T-cell (primary cell): Measurements from ENCODE around the gene KRT77. TPM values are rescaled to one million over a fixed set of nuclear protein-coding genes. Genes with fewer than 3 reads are reported as not detected.

ENCODE experiments used
- ATAC-seq, 4 experiments: fragments of 200-7000 bp in 3 of 4; fragments of 150-1000 bp in 1 of 4; cut with Tn5 transposase; replicated peaks in 1 of 4; 1 replicate in 3 of 4; 2 replicates in 1 of 4; pipeline ENCODE4 v1.10.0; 2021; ENCODE audit warnings: moderate library complexity in 3 of 4, mild to moderate bottlenecking in 2 of 4, moderate number of reproducible peaks in 1 of 4
- CTCF ChIA-PET, 2 donors: fragments of 300-600 bp; sonication (Branson Sonifier 250); formaldehyde crosslinking; loops; one replicate each; lab custom pipeline; 2022; ENCODE audit warnings: antibody characterized with exemption in 2 of 2; lab: Charles Lee
- POLR2A ChIA-PET, 2 donors: fragments of 300-600 bp; sonication (Branson Sonifier 250); formaldehyde crosslinking; loops; one replicate each; lab custom pipeline; 2022; ENCODE audit warnings: antibody characterized with exemption in 2 of 2; lab: Charles Lee
- DNase-seq, 35 experiments: peaks; one replicate each; pipeline versions ENCODE4 v3.0.0 to v3.0.0-alpha.2; 2013 to 2023
- H3K27ac ChIP-seq: one replicate; pipeline ENCODE4 v1.5.1; 2013; ENCODE audit warnings: low read length
- H3K27me3 ChIP-seq, 2 experiments: replicated peaks in 1 of 2; 1 replicate in 1 of 2; 2 replicates in 1 of 2; pipeline versions ENCODE4 v1.6.1 to v1.7.0; 2013; ENCODE audit warnings: low read length in 1 of 2, mixed read lengths in 1 of 2; ENCODE audit not compliant: control insufficient read depth in 2 of 2, insufficient read depth in 2 of 2; ENCODE audit errors: extremely low read depth in 1 of 2
- H3K36me3 ChIP-seq, 2 donors: 1 replicate in 1 of 2; 2 replicates in 1 of 2; pipeline versions ENCODE4 v1.6.1 to v1.7.0; 2013; ENCODE audit warnings: low read length in 1 of 2; ENCODE audit not compliant: control insufficient read depth in 2 of 2, insufficient read depth in 1 of 2; ENCODE audit errors: extremely low read depth in 1 of 2
- H3K4me1 ChIP-seq, 2 experiments: 1 replicate in 1 of 2; 2 replicates in 1 of 2; pipeline versions ENCODE4 v1.6.1 to v1.7.0; 2013; ENCODE audit warnings: low read length in 2 of 2, mixed read lengths in 1 of 2; ENCODE audit not compliant: insufficient read depth in 2 of 2, control insufficient read depth in 1 of 2; ENCODE audit errors: extremely low read depth in 1 of 2
- H3K4me3 ChIP-seq, 2 donors: 1 replicate in 1 of 2; 2 replicates in 1 of 2; pipeline versions ENCODE4 v1.5.1 to v1.7.0; 2013; ENCODE audit warnings: mild to moderate bottlenecking in 2 of 2, low read length in 1 of 2, moderate library complexity in 1 of 2; ENCODE audit not compliant: control insufficient read depth in 1 of 2; ENCODE audit errors: extremely low read depth in 1 of 2
- H3K9me3 ChIP-seq: 2 replicates; pipeline ENCODE4 v1.7.0; 2013
- H3K27ac Mint-ChIP-seq, 2 donors: one replicate each; pipeline ENCODE4 v1.8.0; 2020 to 2021; ENCODE audit warnings: mild to moderate bottlenecking in 2 of 2, mixed read lengths in 2 of 2
- H3K27me3 Mint-ChIP-seq, 2 donors: one replicate each; pipeline ENCODE4 v1.8.0; 2021 to 2022; ENCODE audit warnings: mixed read lengths in 2 of 2
- H3K36me3 Mint-ChIP-seq: one replicate; pipeline ENCODE4 v1.8.0; 2021; ENCODE audit warnings: mixed read lengths
- H3K4me1 Mint-ChIP-seq, 3 donors: one replicate each; pipeline ENCODE4 v1.8.0; 2020 to 2022; ENCODE audit warnings: mixed read lengths in 3 of 3, mild to moderate bottlenecking in 1 of 3
- H3K4me3 Mint-ChIP-seq, 3 donors: one replicate each; pipeline ENCODE4 v1.8.0; 2020 to 2022; ENCODE audit warnings: mild to moderate bottlenecking in 3 of 3, mixed read lengths in 3 of 3, moderate library complexity in 3 of 3
- H3K9me3 Mint-ChIP-seq, 3 donors: one replicate each; pipeline ENCODE4 v1.8.0; 2020 to 2022; ENCODE audit warnings: mixed read lengths in 3 of 3
- WGBS: methylation state at CpG from one replicate; pipeline ENCODE4 v1.1.5; 2013; ENCODE audit warnings: missing lambda C conversion rate; ENCODE audit not compliant: insufficient coverage; 5-methylcytosine and 5-hydroxymethylcytosine counted together
- total RNA-seq, 35 experiments: library from RNA in 6 of 35; stranded (reverse) in 6 of 35; fragments of 120-200 nt in 1 of 35; gene quantifications; one replicate each; pipeline versions ENCODE4 v1.2.1 to v1.2.4 and lab custom pipeline; 2013 to 2026

The KRT77 gene
- total RNA-seq, 5 donors from 2014 or later (not counting 1 experiment from before 2014, with no cell fraction given) = not detected

DNA sequence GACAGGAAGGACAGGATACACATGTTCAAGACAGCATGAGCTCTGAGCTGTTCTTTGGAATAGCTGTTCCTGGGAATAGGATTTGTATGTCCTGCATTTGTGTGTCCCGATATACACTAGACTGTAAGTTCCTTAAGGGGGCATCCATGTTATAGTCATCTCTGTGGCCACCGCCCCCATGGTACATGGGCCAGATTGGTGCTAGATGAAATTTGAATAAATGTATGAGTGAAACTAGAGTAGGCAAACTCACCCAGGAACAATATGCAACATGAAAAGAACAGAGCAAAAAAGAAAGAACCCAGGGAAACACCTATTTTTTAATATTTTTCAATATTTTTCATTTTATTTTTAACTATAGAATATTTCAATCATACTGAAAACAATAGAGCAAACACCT lies 25.1 kb upstream of the KRT77 start:
- ATAC-seq (no peak), DNase-seq (no peak)
- peaks cover 0 to 6% (median 0%) of the 10 kb centered on the region in 3 donors for H3K4me1 Mint-ChIP-seq
- Histone ChIP-seq H3K27me3 (peaks cover 0 to 28% of the 10 kb centered on the region in 2 experiments), H3K4me3 (no peak overlapping the region), H3K27ac (no peak overlapping the region), H3K36me3 (no peaks in the 10 kb centered on the region), H3K9me3 (no peaks in the 10 kb centered on the region), H3K4me1 (no peaks in the 10 kb centered on the region)
- H3K27ac Mint-ChIP-seq = no peak overlapping the region
- no peaks in the 10 kb centered on the region for H3K36me3 Mint-ChIP-seq
- H3K27me3 Mint-ChIP-seq = peaks cover 0 to 3% of the 10 kb centered on the region in 2 donors
- H3K9me3 Mint-ChIP-seq = no peaks in the 10 kb centered on the region
- H3K4me3 Mint-ChIP-seq = no peak overlapping the region
- ChIA-PET CTCF (interaction anchor here (1.2 kb wide), 2 partner anchors 15 to 145 kb away, joined by 3 read pairs; no protein-coding TSS in a partner anchor), POLR2A (no interaction called here)
- WGBS = 100% methylated on average over 1 of the region's 2 CpGs

DNA sequence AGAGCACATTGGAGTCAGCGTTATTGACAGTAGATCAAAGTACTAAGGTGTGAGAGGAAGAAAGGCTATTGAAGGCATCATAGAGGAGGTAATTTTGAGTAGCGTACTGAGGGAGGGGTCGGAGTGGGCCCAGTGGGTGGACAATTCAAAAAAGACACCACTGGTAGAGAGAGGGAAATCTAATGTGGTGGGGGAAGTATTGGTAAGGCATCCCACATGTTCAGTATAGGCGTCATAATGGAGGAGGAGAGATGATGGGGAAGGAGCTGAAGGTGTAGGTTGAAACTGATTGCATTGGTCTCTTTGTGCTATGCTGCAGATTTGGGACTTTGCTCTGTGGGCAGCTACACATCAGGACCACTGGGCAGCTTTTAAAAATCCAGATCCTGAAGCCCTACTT lies 23.7 kb upstream of the KRT77 start:
- H3K27me3 ChIP-seq = peaks cover 0 to 20% of the 10 kb centered on the region in 2 experiments
- H3K9me3 ChIP-seq = no peaks in the 10 kb centered on the region
- no peaks in the 10 kb centered on the region for H3K36me3 Mint-ChIP-seq
- H3K4me3 ChIP-seq = no peak overlapping the region
- no peak overlapping the region for H3K27ac Mint-ChIP-seq
- no peak overlapping the region for H3K27ac ChIP-seq
- DNase-seq (no peak), ATAC-seq (no peak)
- ChIA-PET POLR2A (no interaction called here), CTCF (no interaction called here)
- H3K9me3 Mint-ChIP-seq = no peaks in the 10 kb centered on the region
- H3K27me3 Mint-ChIP-seq = peaks cover 0 to 3% of the 10 kb centered on the region in 2 donors
- H3K4me1 Mint-ChIP-seq = peaks cover 0 to 6% (median 0%) of the 10 kb centered on the region in 3 donors
- no peak overlapping the region for H3K4me3 Mint-ChIP-seq
- no peaks in the 10 kb centered on the region for H3K4me1 ChIP-seq
- H3K36me3 ChIP-seq = no peaks in the 10 kb centered on the region
- 72% methylated on average over 4 of the region's 4 CpGs for WGBS

DNA sequence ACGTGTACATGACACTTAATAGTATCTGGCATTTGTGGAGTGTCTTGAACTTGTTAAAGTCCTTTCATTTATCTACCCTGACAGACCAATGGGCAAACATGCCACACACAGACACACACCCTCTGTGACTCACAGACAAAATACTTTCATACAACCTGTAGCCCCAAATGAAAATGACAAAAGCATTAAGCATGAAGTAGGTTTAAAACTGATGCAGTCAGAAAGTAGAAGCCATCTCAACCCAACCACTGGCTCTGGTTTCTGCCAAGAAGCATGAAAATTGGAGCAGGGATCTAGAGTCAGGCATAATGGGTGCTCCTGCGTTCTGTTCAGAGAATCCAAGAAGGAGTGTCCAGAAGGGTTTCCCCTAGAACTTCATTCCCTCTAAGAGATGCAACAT lies 23.1 kb upstream of the KRT77 start:
- no peak overlapping the region for H3K27ac Mint-ChIP-seq
- no peaks in the 10 kb centered on the region for H3K4me1 ChIP-seq
- DNase-seq = no peak
- ATAC-seq = no peak
- no CpG with 5 or more reads among the region's 2 CpGs for WGBS
- peaks cover 0 to 16% of the 10 kb centered on the region in 2 experiments for H3K27me3 ChIP-seq
- no peak overlapping the region for H3K27ac ChIP-seq
- H3K36me3 Mint-ChIP-seq = no peaks in the 10 kb centered on the region
- ChIA-PET POLR2A (no interaction called here), CTCF (no interaction called here)
- peaks cover 0 to 6% (median 0%) of the 10 kb centered on the region in 3 donors for H3K4me1 Mint-ChIP-seq
- no peaks in the 10 kb centered on the region for H3K9me3 ChIP-seq
- H3K9me3 Mint-ChIP-seq = no peaks in the 10 kb centered on the region
- no peak overlapping the region for H3K4me3 Mint-ChIP-seq
- H3K4me3 ChIP-seq = no peak overlapping the region
- peaks cover 0 to 3% of the 10 kb centered on the region in 2 donors for H3K27me3 Mint-ChIP-seq
- no peaks in the 10 kb centered on the region for H3K36me3 ChIP-seq

DNA sequence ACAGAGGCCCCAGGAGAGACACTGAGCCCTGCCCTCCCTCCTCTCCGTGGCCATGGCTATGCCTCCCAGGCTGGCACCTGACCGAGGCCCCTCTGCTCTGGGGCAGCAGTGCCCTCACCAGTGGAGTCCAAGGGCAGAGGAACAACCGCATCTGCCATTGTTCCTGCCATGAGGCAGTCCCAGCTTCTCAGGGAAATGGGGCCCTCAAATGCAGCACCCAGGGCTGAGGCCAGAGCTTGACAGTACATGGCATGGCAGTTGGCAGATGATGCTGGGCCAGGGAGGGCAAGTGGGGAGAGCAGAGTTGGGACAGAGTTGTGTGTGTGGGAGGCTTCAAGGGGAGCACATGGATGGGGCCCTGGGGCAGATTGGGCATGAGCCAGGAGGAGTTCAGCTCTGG lies 21.1 kb upstream of the KRT77 start:
- CTCF ChIA-PET = interaction anchor here in 1 of 2 donors (0.7 kb wide), 1 partner anchor 94 kb away, joined by 3 read pairs; no protein-coding TSS in a partner anchor
- H3K27me3 Mint-ChIP-seq = no peaks in the 10 kb centered on the region
- WGBS = 71% methylated on average over 3 of the region's 3 CpGs
- Histone ChIP-seq H3K27me3 (peaks cover 0 to 16% of the 10 kb centered on the region in 2 experiments), H3K27ac (no peak overlapping the region), H3K4me3 (no peak overlapping the region), H3K36me3 (no peaks in the 10 kb centered on the region), H3K4me1 (no peaks in the 10 kb centered on the region), H3K9me3 (no peaks in the 10 kb centered on the region)
- H3K9me3 Mint-ChIP-seq = no peaks in the 10 kb centered on the region
- no peak overlapping the region for H3K4me3 Mint-ChIP-seq
- H3K27ac Mint-ChIP-seq = no peak overlapping the region
- H3K36me3 Mint-ChIP-seq = no peaks in the 10 kb centered on the region
- no peaks in the 10 kb centered on the region for H3K4me1 Mint-ChIP-seq
- POLR2A ChIA-PET = no interaction called here
- DNase-seq = no peak
- no peak for ATAC-seq

DNA sequence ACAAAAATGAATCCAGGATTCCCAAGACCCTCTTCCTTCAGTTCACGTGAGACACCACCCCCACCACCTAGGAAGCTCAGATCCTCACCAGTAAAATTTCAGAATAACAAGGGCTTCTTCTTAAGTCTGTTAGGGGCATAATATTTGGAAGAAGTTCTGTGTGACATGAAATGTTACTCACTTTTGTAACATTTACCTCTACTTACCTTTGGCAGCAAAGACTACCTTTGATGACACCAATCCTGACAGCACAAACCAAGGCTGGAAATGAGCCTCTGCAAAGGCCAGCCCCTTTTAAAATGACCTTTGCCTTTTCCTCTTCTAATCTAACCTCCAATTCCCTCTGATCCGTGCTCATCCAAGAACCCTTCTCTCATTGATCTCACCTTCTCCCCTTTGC lies 19.4 kb upstream of the KRT77 start:
- no peak overlapping the region for H3K4me3 Mint-ChIP-seq
- 78% methylated on average over 1 of the region's 2 CpGs for WGBS
- no peaks in the 10 kb centered on the region for H3K4me1 ChIP-seq
- DNase-seq (no peak), ATAC-seq (no peak)
- no peak overlapping the region for H3K27ac Mint-ChIP-seq
- H3K4me3 ChIP-seq = no peak overlapping the region
- ChIA-PET POLR2A (no interaction called here), CTCF (interaction anchor here in 1 of 2 donors (0.5 kb wide), 1 partner anchor 120 kb away, joined by 3 read pairs; no protein-coding TSS in a partner anchor)
- no peaks in the 10 kb centered on the region for H3K27me3 Mint-ChIP-seq
- no peak overlapping the region for H3K27ac ChIP-seq
- H3K9me3 ChIP-seq = no peaks in the 10 kb centered on the region
- no peaks in the 10 kb centered on the region for H3K4me1 Mint-ChIP-seq
- H3K36me3 ChIP-seq = no peaks in the 10 kb centered on the region
- H3K9me3 Mint-ChIP-seq = no peaks in the 10 kb centered on the region
- peaks cover 0 to 22% of the 10 kb centered on the region in 2 experiments for H3K27me3 ChIP-seq
- no peaks in the 10 kb centered on the region for H3K36me3 Mint-ChIP-seq

DNA sequence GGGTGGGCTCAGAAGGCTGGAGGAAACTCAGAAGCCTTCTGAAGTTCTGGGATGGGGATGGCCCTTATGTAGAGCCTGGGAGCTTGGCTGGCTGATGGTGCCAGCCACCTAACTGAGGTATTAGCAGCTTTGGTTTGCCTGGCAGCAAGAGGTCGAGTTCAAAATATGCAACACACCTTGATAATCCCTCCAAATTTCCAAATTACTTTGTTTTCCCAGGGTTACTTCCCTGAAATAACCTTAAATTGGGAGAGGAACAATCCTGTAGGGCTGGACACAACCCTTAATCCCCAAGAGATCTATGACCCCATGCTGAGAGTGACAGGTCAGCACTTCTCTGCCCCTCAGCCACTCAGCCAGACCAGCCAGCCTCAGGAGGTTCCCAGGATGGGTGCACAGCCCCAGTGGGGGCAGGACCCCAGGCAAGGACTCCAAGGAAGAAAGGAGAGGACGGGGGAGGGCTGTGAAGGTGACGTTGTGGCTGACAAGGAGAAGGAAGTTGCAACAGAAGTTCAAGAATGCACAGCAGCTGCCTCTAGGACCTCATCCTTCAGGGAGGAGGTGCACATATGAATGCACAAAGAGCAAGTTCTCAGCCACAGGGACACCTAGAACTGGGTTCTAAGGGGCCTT lies 18.6 kb upstream of the KRT77 start:
- CTCF ChIA-PET = interaction anchor here in 1 of 2 donors (0.5 kb wide), 1 partner anchor 121 kb away, joined by 3 read pairs; no protein-coding TSS in a partner anchor
- Histone ChIP-seq H3K4me1 (no peaks in the 10 kb centered on the region), H3K27ac (no peak overlapping the region), H3K36me3 (no peaks in the 10 kb centered on the region), H3K27me3 (peaks cover 0 to 24% of the 10 kb centered on the region in 2 experiments), H3K4me3 (no peak overlapping the region), H3K9me3 (no peaks in the 10 kb centered on the region)
- Mint-ChIP-seq H3K4me3 (no peak overlapping the region), H3K27me3 (no peaks in the 10 kb centered on the region), H3K4me1 (no peaks in the 10 kb centered on the region), H3K36me3 (no peaks in the 10 kb centered on the region), H3K27ac (no peak overlapping the region), H3K9me3 (no peaks in the 10 kb centered on the region)
- 24% methylated on average over 3 of the region's 3 CpGs for WGBS
- POLR2A ChIA-PET = no interaction called here
- DNase-seq = no peak
- no peak for ATAC-seq
